Hepatocyte (in vitro differentiated cells): ENCODE results near the gene SPG11.

ENCODE experiments used
- CTCF ChIP-seq: fragments of 200-600 bp; sonication (generic); IDR thresholded peaks from 2 replicates; pipeline ENCODE4 v1.5.1; 2016; ENCODE audit warnings: antibody characterized with exemption, mild to moderate bottlenecking; ENCODE audit not compliant: poor library complexity
- EZH2 ChIP-seq: fragments of 200-600 bp; sonication (generic); IDR thresholded peaks from 2 replicates; pipeline ENCODE4 v1.6.1; 2016; ENCODE audit warnings: antibody characterized with exemption, mild to moderate bottlenecking, borderline replicate concordance
- EZH2phosphoT487 ChIP-seq: fragments of 200-600 bp; sonication (generic); IDR thresholded peaks from one replicate; pipeline ENCODE4 v1.6.1; 2018; ENCODE audit warnings: antibody characterized with exemption, mild to moderate bottlenecking, low read depth, moderate library complexity; ENCODE audit not compliant: unreplicated experiment, severe bottlenecking

DNA sequence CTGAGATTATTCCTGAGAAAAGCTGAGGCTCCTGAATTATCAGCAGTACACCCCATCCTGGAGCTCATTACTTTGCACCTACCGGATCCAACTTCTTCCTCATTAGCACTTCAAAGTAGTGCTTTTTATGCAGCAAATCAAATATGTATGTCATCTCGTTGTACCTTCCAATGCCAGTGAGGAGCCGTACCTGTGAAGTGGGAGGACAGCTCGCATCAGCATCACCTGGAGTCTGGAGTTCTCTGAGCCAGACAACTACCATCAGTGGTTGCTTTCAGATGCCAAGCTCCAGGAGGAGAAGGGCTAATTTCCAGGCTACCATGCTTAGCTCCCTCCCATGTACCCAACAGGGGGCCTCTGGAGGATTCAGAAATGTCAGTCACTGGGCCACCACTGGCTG is 94.1 kb downstream of the SPG11 start:
- TF ChIP-seq CTCF (no peak), EZH2 (no peak), EZH2phosphoT487 (no peak)
